WTC11 (cell line): Measurements from ENCODE around the gene KCTD20.

ENCODE experiments used
- NFYB ChIP-seq: sonication (generic); formaldehyde crosslinking; conservative IDR thresholded peaks from 2 replicates; pipeline ENCODE4 v1.8.0; 2022; ENCODE audit warnings: low read depth, missing genetic modification reagents
- TF ChIP-seq, protein P1 (sequence below): fragments of 200-600 bp; IDR thresholded peaks from 2 replicates; pipeline ENCODE4 v1.8.0; 2022; ENCODE audit warnings: antibody characterized with exemption
- TF ChIP-seq, protein P2 (sequence below): fragments of 250-450 bp; sonication (Bioruptor Pico); IDR thresholded peaks from 2 replicates; pipeline ENCODE4 v1.9.0; 2021; ENCODE audit warnings: mild to moderate bottlenecking

DNA sequence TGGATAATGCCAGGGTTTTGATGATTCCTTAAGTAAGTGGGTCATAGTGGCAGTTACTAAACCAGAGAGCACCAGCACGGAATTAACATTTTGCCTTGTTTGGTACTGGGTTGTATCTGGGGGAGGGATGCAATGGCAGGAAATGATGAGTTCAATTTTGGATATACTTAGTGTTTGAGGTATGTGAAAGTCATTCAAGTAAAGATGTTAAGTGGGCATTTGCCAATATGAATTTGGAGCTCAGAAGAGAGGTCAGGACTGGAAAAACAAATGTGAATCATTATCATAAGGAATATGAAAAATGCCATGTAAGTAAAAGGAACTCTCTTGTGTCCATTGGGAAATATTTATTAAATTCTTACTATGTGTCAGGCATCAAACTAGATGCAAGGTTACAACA is 6.3 kb upstream of the KCTD20 start:
- TF ChIP-seq NFYB (CRISPR knock-in tag), result no peak
- TF ChIP-seq, protein P1, sequence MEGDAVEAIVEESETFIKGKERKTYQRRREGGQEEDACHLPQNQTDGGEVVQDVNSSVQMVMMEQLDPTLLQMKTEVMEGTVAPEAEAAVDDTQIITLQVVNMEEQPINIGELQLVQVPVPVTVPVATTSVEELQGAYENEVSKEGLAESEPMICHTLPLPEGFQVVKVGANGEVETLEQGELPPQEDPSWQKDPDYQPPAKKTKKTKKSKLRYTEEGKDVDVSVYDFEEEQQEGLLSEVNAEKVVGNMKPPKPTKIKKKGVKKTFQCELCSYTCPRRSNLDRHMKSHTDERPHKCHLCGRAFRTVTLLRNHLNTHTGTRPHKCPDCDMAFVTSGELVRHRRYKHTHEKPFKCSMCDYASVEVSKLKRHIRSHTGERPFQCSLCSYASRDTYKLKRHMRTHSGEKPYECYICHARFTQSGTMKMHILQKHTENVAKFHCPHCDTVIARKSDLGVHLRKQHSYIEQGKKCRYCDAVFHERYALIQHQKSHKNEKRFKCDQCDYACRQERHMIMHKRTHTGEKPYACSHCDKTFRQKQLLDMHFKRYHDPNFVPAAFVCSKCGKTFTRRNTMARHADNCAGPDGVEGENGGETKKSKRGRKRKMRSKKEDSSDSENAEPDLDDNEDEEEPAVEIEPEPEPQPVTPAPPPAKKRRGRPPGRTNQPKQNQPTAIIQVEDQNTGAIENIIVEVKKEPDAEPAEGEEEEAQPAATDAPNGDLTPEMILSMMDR, result no peak
- TF ChIP-seq, protein P2, sequence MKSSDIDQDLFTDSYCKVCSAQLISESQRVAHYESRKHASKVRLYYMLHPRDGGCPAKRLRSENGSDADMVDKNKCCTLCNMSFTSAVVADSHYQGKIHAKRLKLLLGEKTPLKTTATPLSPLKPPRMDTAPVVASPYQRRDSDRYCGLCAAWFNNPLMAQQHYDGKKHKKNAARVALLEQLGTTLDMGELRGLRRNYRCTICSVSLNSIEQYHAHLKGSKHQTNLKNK, result no peak
